B cell (primary cell): Measurements from ENCODE around the gene CERS6. TPM values are rescaled to one million over a fixed set of nuclear protein-coding genes. Genes with fewer than 3 reads are reported as not detected.

ENCODE experiments used
- ATAC-seq: fragments of 200-7000 bp; cut with Tn5 transposase; one replicate; pipeline ENCODE4 v1.10.0; 2021; ENCODE audit warnings: low read depth, mild to moderate bottlenecking, moderate number of reproducible peaks, moderate library complexity
- CTCF ChIA-PET: fragments of 350-600 bp; sonication (Branson Sonifier 250); formaldehyde crosslinking; loops from one replicate; lab custom pipeline; 2021; ENCODE audit warnings: antibody characterized with exemption, inconsistent platforms; lab: Charles Lee
- POLR2A ChIA-PET: fragments of 350-600 bp; sonication (Branson Sonifier 250); formaldehyde crosslinking; loops from one replicate; lab custom pipeline; 2021; ENCODE audit warnings: antibody characterized with exemption; lab: Charles Lee
- DNase-seq: peaks from one replicate; pipeline ENCODE4 v3.0.0; 2013
- H2AFZ ChIP-seq: 2 replicates; pipeline ENCODE4 v1.6.1; 2012; ENCODE audit warnings: mild to moderate bottlenecking, low read depth, low read length; ENCODE audit not compliant: insufficient read depth, poor library complexity, severe bottlenecking
- H3K27ac ChIP-seq, 2 donors: 1 replicate in 1 of 2; 2 replicates in 1 of 2; pipeline ENCODE4 v1.5.1; 2012 to 2013; ENCODE audit warnings: low read length in 2 of 2, mild to moderate bottlenecking in 2 of 2, moderate library complexity in 1 of 2
- H3K27me3 ChIP-seq, 4 experiments: fragments of 200-600 bp in 1 of 4; sonication (generic) in 1 of 4; replicated peaks in 1 of 4; 1 replicate in 2 of 4; 2 replicates in 2 of 4; pipeline versions ENCODE4 v1.6.1 to v1.7.0; 2013 to 2016; ENCODE audit warnings: low read length in 3 of 4, mild to moderate bottlenecking in 2 of 4, mixed read lengths in 1 of 4, moderate library complexity in 1 of 4; ENCODE audit not compliant: insufficient read depth in 4 of 4, control insufficient read depth in 3 of 4; ENCODE audit errors: control extremely low read depth in 1 of 4
- H3K36me3 ChIP-seq, 2 experiments: replicated peaks in 1 of 2; 1 replicate in 1 of 2; 2 replicates in 1 of 2; pipeline versions ENCODE4 v1.6.1 to v1.7.1; 2013; ENCODE audit warnings: low read length in 1 of 2; ENCODE audit not compliant: insufficient read depth in 2 of 2, control insufficient read depth in 1 of 2; ENCODE audit errors: control extremely low read depth in 1 of 2, extremely low read depth in 1 of 2
- H3K4me1 ChIP-seq, 2 donors: fragments of 200-600 bp in 1 of 2; sonication (generic) in 1 of 2; 1 replicate in 1 of 2; 2 replicates in 1 of 2; pipeline versions ENCODE4 v1.5.1 to v1.6.1; 2013 to 2017; ENCODE audit warnings: low read length in 2 of 2; ENCODE audit not compliant: control insufficient read depth in 2 of 2, insufficient read depth in 2 of 2
- H3K4me2 ChIP-seq: replicated peaks from 2 replicates; pipeline ENCODE3; 2012; ENCODE audit warnings: mild to moderate bottlenecking, low read depth, low read length; ENCODE audit not compliant: poor library complexity, severe bottlenecking
- H3K4me3 ChIP-seq, 5 experiments: fragments of 200-600 bp in 1 of 5; sonication (generic) in 1 of 5; 1 replicate in 3 of 5; 2 replicates in 2 of 5; pipeline versions ENCODE4 v1.5.1 to v1.7.0; 2011 to 2016; ENCODE audit warnings: low read length in 4 of 5, mild to moderate bottlenecking in 4 of 5, low read depth in 2 of 5, control low read depth in 1 of 5, moderate library complexity in 1 of 5; ENCODE audit not compliant: insufficient read depth in 1 of 5; ENCODE audit errors: control extremely low read depth in 1 of 5, extremely low read depth in 1 of 5
- H3K79me2 ChIP-seq: fragments of 200-600 bp; sonication (generic); one replicate; pipeline ENCODE4 v1.6.0; 2016; ENCODE audit warnings: low read length; ENCODE audit not compliant: control insufficient read depth, insufficient read depth
- H3K9ac ChIP-seq: fragments of 200-600 bp; sonication (generic); 2 replicates; pipeline ENCODE4 v1.6.1; 2017; ENCODE audit warnings: mild to moderate bottlenecking, low read length, moderate library complexity
- H3K9me3 ChIP-seq, 3 donors: one replicate each; pipeline versions ENCODE4 v1.6.1 to v1.7.1; 2013; ENCODE audit warnings: low read length in 2 of 3; ENCODE audit not compliant: control insufficient read depth in 2 of 3, insufficient read depth in 1 of 3; ENCODE audit errors: control extremely low read depth in 1 of 3
- H4K20me1 ChIP-seq: 2 replicates; pipeline ENCODE4 v1.6.0; 2012; ENCODE audit warnings: mild to moderate bottlenecking, low read length; ENCODE audit not compliant: insufficient read depth, control insufficient read depth, poor library complexity, severe bottlenecking
- H3K27ac Mint-ChIP-seq: one replicate; pipeline ENCODE4 v1.8.0; 2021; ENCODE audit warnings: mixed read lengths
- H3K27me3 Mint-ChIP-seq: one replicate; pipeline ENCODE4 v1.8.0; 2021; ENCODE audit warnings: mixed read lengths
- H3K4me1 Mint-ChIP-seq: one replicate; pipeline ENCODE4 v1.8.0; 2021; ENCODE audit warnings: mixed read lengths
- H3K4me3 Mint-ChIP-seq: one replicate; pipeline ENCODE4 v1.8.0; 2021; ENCODE audit warnings: mixed read lengths
- H3K9me3 Mint-ChIP-seq: one replicate; pipeline ENCODE4 v1.8.0; 2022; ENCODE audit warnings: mixed read lengths; ENCODE audit not compliant: insufficient read depth
- EZH2 ChIP-seq: IDR thresholded peaks from 2 replicates; pipeline ENCODE4 v1.6.1; 2012; ENCODE audit warnings: borderline replicate concordance, low read depth, mild to moderate bottlenecking, moderate library complexity, low read length; ENCODE audit not compliant: insufficient read depth, poor library complexity, severe bottlenecking
- WGBS: methylation state at CpG from one replicate; pipeline ENCODE4 v1.1.5; 2013; ENCODE audit warnings: missing lambda C conversion rate; ENCODE audit not compliant: insufficient coverage; 5-methylcytosine and 5-hydroxymethylcytosine counted together
- intact Hi-C: fragments of 100-400 bp; cut with micrococcal nuclease; formaldehyde crosslinking; loops from one replicate; pipeline ENCODE4 v1.10.0; 2022
- polyA plus RNA-seq: library from polyadenylated mRNA; depleted of rRNA; stranded (reverse); fragments of >200 nt; gene quantifications from 2 replicates; pipeline ENCODE4 v1.2.3, GENCODE V29; 2012
- total RNA-seq, 2 donors: library from RNA; stranded (reverse); fragments of 120-200 nt in 1 of 2; gene quantifications; 1 replicate in 1 of 2; 2 replicates in 1 of 2; pipeline versions ENCODE4 v1.2.3 to v1.2.4, GENCODE V29; 2013 to 2022
- TF ChIP-seq, protein P1 (sequence below): fragments of 200-600 bp; IDR thresholded peaks from one replicate; pipeline ENCODE4 v1.8.0; 2022; ENCODE audit warnings: antibody characterized with exemption, mild to moderate bottlenecking

The CERS6 gene
- total and polyA plus RNA-seq, 2 donors (not counting 1 experiment from before 2014, with no cell fraction given), result 2.2 to 5.5 TPM

DNA sequence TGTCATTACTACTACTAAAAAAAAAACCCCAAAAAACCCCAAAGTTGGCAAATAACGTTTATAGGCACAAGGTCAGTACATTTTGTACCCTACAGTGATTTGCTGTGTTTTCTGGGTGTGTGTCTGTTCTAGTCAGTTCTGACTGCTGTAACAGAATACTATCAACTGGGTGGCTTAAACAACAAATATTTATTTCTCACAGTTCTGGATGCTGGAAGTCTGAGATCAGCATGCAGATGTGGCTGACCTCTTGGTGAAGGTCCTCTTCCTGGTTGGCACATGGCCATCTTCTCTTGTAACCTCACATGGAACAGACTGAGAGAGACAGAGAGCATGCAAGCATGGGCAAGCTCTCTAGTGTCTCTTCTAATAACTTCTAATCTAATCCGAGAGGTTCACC, 103.1 kb downstream of the CERS6 start:
- Histone ChIP-seq H3K9me3 (peaks cover 0 to 6% (median 5%) of the 10 kb centered on the region in 3 donors), H4K20me1 (no peaks in the 10 kb centered on the region), H3K27ac (no peak overlapping the region), H3K4me1 (no peaks in the 10 kb centered on the region), H2AFZ (no peak overlapping the region), H3K4me2 (no peak overlapping the region), H3K27me3 (no peaks in the 10 kb centered on the region), H3K36me3 (peaks cover 6 to 9% of the 10 kb centered on the region in 2 experiments), H3K79me2 (no peaks in the 10 kb centered on the region), H3K9ac (no peak overlapping the region), H3K4me3 (no peak overlapping the region)
- Mint-ChIP-seq H3K27ac (no peak overlapping the region), H3K4me1 (peaks cover 2% of the 10 kb centered on the region), H3K27me3 (no peaks in the 10 kb centered on the region), H3K4me3 (no peak overlapping the region), H3K9me3 (peaks cover 2% of the 10 kb centered on the region)
- intact Hi-C loops, result loop anchor here (10.0 kb wide), 1 partner anchor 64 kb away; no protein-coding TSS in a partner anchor
- TF ChIP-seq, protein P1, sequence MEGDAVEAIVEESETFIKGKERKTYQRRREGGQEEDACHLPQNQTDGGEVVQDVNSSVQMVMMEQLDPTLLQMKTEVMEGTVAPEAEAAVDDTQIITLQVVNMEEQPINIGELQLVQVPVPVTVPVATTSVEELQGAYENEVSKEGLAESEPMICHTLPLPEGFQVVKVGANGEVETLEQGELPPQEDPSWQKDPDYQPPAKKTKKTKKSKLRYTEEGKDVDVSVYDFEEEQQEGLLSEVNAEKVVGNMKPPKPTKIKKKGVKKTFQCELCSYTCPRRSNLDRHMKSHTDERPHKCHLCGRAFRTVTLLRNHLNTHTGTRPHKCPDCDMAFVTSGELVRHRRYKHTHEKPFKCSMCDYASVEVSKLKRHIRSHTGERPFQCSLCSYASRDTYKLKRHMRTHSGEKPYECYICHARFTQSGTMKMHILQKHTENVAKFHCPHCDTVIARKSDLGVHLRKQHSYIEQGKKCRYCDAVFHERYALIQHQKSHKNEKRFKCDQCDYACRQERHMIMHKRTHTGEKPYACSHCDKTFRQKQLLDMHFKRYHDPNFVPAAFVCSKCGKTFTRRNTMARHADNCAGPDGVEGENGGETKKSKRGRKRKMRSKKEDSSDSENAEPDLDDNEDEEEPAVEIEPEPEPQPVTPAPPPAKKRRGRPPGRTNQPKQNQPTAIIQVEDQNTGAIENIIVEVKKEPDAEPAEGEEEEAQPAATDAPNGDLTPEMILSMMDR, result no peak
- no peak for TF ChIP-seq EZH2
- ATAC-seq, result no peak
- WGBS, result no CpG with 5 or more reads among the region's 2 CpGs
- ChIA-PET POLR2A (no interaction called here), CTCF (no interaction called here)
- no peak for DNase-seq

DNA sequence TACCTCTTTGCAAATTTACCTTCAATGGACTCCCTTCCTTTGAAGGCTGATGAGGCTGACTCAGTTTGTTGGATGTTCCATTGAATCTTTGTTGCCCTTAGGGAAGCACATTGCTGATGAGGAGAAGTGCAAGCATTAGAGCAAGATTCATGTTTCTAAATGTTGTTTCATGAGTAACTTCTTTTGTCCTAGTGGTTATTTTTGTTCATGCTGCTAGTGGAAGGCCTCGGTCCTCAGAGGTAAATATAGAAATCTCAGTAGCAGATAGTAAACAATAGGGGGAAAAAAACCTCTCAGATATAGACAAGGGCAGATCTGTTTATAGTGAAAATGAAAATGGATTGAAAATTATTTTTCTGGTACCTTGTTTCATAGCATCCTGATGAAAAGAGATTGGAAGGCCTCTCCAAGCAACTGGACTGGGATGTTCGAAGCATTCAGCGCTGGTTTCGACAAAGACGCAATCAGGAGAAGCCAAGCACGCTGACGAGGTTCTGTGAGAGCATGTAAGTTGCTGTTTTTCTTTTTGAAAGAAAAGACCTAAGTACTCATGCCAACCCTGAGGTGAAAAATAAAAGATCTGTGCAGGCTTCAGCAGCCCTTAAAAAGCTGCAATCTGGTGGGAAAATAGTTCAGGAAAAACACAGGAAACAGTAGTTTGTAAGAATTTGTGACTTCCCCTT, 104.9 kb downstream of the CERS6 start:
- Mint-ChIP-seq H3K4me3 (no peak overlapping the region), H3K4me1 (peaks cover 2% of the 10 kb centered on the region), H3K27me3 (no peaks in the 10 kb centered on the region), H3K9me3 (peaks cover 2% of the 10 kb centered on the region), H3K27ac (no peak overlapping the region)
- Histone ChIP-seq H3K4me1 (no peaks in the 10 kb centered on the region), H2AFZ (no peak overlapping the region), H3K79me2 (no peaks in the 10 kb centered on the region), H3K27ac (no peak overlapping the region), H3K9me3 (peaks cover 0 to 6% (median 5%) of the 10 kb centered on the region in 3 donors), H3K27me3 (no peaks in the 10 kb centered on the region), H3K9ac (no peak overlapping the region), H3K4me3 (no peak overlapping the region), H3K4me2 (no peak overlapping the region), H4K20me1 (no peaks in the 10 kb centered on the region), H3K36me3 (peaks cover 6 to 9% of the 10 kb centered on the region in 2 experiments)
- ChIA-PET POLR2A (no interaction called here), CTCF (no interaction called here)
- TF ChIP-seq, protein P1, result no peak
- no peak for TF ChIP-seq EZH2
- WGBS, result 93% methylated on average over 7 of the region's 7 CpGs
- intact Hi-C loops, result no loop called here
- ATAC-seq (no peak), DNase-seq (no peak)
